Stimulated activated CD4-positive, alpha-beta T cell treated with anti-CD3 and anti-CD28 coated beads, Interleukin-15, amount 100 ng/mL, for 48 hours (primary cell): Measurements from ENCODE around the gene DCHS1.

ENCODE experiments used
- DNase-seq, 2 donors: peaks; one replicate each; pipeline ENCODE4 v3.0.0-alpha.2; 2020; ENCODE audit warnings: low read depth in 2 of 2

Gene DCHS1

DNA sequence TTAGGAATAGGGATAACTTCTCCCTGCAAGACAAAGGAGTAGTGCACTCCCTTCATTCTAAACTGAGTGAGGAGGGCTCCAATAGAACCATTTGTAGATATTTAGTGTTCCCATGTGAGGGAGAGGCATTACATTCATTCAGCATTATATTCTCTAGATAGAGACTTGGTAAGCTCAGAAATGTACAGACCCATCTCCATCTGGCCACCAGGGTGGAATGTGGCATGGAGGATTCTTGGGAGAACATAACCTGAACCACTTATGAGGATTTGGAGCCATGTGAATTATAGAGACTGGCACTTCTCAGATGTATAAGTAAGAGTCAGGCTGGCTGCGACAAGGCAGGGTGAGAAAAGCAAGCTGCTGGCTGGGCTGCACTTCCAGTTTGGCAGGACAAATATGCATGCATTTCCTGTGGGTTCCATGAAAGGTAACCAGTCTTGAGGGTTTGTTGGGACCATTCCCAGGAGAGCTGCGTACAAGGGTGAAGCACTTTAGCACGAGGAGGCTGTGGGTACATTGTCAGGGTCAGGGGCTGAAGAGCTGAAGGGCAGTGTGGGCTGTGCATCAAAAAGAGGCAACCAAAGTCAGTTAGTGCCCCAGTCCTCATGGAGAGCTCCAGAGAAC lies 61.4 kb downstream of the DCHS1 start:
- DNase-seq: no peak

DNA sequence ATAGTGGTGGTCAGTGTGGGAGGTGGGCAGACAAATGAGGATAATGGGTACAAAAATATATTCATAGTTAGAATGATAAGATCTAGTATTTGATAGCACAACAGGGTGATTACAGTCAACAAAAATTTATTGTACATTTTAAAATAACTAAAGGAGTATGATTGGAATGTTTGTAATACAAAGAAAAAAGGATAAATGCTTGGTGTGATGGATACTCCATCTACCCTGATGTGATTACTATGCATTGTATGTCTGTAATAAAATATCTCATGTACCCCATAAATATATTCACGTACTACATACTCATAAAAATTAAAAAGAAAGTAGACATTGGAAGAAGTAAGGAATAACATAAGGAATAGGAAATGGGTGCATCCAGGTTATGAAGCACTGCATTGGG lies 67.6 kb downstream of the DCHS1 start:
- no peak for DNase-seq

DNA sequence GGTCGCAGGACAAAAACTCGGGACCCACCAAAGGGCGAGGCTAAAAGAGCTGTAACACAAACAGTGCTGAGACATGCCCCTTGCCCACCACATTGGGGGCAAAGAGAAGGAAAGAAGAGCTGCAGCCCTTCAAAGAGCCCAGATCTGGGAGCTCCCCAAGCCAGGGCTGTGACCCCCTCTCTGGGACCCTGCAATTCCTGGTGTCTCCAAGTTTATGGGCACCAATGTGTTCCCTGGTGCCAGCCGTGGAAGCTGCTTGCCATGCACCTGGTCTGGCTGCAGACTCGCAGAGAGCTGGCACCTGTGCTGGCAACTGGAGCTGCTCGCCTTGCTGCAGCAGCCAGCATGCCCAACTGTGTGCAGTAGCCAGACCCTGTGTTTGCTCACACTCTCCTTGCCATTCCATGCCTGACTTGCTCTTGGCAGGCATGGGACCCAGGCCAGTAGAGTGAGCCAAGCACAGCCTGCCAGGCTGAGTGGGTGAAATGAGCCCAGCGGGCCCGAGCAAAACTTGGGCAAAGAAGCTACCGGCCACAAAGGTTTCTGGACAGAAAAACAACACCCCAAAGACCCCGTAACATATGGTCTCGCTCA lies 68.2 kb downstream of the DCHS1 start:
- no peak for DNase-seq

DNA sequence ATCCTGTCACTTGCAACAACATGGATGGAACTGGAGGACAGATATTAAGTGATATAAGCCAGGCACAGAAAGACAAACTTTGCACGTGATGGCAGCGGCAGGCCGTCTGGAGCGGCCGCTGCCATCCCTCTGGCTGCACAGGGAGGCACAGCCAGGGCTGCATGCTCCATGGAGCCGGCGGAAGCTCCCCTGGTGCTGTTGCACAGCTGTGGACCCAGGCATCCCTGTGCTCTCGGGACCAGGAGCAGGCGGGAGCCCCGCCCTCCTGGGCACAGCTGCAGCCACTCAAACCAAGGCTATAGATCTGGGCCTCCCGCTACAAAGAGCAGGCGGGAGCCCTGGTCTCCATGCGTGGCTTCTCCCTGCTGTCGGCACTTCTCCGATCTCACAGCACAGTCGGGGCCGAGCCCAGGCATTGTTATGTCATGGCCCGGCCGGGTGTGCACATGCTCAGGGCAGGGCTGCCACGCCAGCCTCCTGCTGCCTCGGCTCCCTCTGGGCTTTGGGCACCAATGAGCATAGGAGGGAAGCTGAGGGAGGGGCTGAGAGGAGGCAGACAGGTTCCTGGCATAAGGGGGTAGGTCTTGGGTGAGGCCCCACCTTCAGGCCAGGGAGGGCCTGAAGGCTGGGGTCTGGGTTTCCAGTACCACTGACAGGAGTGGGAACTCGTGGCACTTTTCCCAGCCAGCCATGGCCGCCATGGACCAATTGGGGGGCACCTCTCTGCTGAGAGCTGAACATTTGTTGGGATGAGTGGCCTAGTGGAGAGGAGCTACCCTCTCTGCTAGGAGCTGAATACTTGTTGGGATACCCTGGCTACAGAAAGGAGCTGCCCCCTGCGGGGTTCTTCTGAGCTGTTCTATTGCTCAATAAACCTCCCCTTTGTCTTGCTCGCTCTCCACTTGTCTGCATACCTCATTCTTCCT lies 68.9 kb downstream of the DCHS1 start:
- no peak for DNase-seq

DNA sequence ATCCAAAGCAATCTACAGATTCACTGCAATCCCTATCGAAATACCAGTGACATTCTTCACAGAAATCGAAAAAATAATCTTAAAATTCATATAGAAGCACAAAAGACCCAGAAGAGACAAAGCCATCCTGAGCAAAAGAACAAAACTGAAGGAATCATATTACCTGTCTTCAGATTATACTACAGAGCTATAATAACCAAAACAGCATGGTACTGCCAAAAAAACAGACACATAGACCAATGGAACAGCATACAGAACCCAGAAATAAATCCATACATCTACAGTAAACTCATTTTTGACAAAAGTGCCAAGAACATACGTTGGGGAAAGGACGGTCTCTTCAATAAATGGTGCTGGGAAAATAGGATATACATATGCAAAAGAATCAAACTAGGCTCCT lies 71.1 kb downstream of the DCHS1 start:
- no peak for DNase-seq

DNA sequence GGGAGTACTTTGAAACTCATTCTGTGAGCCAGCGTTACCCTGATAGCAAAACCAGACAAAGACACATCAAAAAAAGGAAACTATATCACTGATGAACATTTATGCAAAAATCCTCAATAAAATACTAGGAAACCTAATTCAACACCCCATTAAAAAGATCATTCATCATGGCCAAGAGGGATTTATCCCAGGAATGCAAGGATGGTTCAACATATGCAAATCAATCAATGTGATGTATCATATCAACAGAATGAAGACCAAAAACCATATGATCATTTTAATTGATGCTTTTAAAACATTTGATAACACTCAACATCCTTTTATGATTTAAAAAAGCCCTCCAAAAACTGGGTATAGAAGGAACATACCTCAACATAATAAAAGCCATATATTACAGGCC lies 72.0 kb downstream of the DCHS1 start:
- no peak for DNase-seq

DNA sequence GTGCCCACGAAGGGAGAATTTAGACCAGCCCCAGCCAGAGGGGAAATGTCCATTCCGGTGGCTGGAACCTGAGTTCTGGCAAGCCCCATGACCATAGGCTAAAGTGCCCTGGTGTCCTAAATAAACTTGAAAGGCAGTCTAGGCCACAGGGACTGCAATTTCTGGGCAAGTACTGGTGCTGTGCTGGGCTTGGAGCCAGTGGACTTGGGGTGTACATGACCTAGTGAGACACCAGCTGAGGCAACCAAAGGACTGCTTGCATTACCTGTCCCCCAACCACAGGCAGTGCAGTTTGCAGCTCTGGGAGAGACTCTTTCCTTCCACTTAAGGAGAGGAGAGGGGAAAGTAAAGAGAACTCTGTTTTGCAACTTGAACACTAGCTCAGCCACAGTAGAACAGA lies 75.9 kb downstream of the DCHS1 start:
- no peak for DNase-seq

DNA sequence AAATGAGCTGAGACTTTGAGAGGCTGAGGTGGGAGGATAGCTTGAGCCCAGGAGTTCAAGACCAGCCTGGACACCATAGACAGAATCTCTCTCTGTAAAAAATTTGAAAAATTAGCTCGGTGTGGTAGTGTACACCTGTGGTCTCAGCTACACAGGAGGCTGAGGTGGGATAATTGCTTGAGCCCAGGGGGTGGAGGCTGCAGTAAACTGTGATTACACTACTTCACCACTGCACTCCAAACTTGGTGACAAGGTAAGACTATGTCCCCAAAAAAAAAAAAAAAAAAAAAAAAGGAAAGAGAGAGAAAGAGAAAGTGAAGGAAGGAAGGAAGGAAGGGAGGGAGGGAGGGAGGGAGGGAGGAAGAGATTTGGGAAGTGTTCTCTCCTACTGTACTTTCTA lies 77.5 kb downstream of the DCHS1 start:
- DNase-seq: no peak

DNA sequence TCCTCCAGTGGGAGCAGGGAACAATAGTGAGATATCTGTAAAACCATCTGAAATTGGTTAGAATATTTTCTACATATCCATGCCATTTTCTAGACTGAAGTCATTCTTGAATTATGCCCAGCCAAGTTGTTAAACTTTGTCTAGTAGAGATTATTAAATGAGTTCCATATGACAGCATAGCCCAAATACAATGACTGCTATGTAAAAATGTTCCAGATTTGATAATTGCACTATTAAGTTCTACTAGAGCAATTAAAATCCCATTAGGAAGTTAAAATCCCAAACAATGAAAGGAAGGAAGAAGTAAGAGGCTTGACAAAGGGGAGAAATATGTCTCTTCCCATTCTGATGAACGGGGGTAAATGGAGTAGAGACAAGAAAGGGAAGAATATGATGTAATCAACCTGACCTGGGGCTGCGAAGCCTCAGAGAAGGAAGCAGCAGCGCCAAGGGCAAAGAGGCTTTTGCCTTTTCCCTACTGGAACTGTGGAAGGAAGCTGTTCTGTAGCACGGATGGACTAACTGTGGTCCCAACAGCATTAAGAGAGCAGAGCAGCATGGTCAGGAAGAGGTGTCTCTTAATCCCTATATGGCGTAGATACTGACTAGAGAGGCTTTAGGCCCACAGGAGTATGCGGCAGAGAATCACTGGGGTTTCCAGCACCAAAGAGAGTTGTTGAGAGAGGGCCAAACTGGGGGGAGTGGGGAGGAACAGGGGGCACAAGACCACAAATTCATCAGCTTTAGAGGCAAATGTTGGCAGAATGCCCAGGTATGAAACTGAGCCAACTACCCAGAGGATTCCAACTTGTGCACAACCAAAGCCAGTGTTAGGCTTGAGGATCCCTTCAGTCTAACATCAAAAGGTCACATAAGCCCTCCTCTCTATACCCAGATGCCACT lies 78.9 kb downstream of the DCHS1 start:
- no peak for DNase-seq

DNA sequence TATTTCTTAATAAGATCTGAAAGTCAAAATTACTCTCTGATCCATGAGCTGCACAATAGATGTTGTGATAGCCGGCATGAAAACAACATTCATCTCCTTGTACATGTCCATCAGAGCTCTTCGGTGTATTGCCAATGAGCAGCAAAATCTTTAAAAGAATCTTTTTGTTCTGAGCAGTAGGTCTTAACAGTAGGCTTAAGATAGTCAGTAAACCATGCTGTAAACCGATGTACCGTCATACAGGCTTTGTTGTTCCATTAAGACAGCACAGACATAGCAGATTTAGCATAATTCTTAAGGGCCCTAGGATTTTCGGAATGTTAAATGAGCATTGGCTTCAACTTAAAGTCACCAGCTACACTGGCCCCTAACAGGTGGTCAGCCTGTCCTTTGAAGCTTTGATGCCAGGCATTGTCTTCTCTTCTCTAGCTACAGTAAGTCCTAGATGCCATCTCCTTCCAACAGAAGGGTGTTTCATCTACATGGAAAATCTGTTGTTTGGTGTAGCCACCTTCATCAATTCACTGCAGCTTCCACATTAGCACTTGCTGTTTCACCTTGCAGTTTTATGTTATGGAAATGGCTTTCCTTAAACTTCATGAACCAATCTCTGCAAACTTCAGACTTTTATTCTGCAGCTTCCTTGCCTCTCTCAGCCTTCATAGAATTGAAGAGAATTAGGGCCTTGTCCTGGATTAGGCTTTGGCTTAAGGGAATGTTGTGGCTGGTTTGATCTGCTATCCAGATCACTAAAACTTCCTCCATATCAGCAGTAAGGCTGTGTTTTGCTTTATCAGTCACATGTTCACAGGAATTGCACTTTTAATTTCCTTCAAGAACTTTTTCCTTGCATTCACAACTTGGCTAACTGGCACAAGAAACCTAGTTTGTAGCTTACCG lies 80.5 kb downstream of the DCHS1 start:
- DNase-seq: no peak

DNA sequence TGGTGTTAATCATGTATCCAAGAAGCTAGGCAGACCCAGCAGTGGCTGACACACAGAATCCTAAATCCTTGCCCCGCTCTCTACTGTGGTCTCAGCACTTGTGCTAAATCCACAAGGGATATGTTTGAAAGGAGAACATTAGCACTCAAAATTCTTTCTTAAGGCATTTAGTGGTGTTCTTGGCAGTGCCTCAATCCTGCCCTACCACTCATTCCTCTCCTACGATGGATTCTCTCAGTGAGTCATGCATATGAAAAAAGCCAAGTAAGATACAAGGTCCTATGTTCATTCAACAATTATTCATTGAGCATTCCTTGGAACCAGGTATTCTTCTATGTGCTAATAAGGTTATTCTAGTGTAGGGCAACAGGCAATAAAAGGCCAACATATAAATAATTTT lies 83.4 kb downstream of the DCHS1 start:
- DNase-seq: no peak

DNA sequence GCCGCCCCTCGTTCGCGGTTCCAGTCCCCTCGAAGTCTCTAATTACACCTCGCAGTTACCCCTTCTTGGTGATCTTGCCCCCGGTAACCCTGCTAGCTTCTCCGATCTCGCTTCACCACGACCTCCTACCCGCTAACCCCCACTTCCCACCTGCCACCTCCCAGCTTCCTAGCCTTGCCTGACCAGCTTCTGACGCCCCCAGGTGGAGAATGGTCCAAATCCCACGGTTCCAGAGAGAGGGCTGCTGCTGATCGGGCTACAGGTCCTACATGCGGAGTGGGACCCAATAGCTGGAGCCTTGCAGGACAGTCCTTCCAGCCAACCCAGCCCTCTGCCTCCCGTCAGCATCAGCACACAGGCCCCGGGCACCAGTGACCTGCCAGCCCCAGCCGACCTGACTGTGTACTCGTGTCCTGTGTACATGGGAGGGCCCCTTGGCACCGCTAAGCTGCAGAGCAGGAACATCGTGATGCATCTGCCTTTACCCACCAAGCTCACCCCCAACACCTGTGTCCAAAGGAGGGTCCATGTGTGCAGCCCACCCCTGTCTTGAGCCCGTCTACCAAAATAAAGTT lies 84.1 kb downstream of the DCHS1 start:
- DNase-seq: no peak
